Lung (tissue), 12 donors: ENCODE data around the gene ITGA11. TPM values are rescaled to one million over a fixed set of nuclear protein-coding genes. Genes with fewer than 3 reads are reported as not detected.

Experiments
- ATAC-seq: fragments of 200-7000 bp; cut with Tn5 transposase; one replicate; pipeline ENCODE4 v1.9.1; 2020; ENCODE audit warnings: moderate number of reproducible peaks; ENCODE audit not compliant: insufficient read depth, low FRiP score
- DNase-seq, 3 donors: peaks; one replicate each; pipeline ENCODE4 v3.0.0-alpha.2; 2013 to 2017
- H3K27ac ChIP-seq, 2 donors: one replicate each; pipeline ENCODE4 v1.5.1; 2013; ENCODE audit warnings: mild to moderate bottlenecking in 2 of 2, moderate library complexity in 2 of 2, control low read depth in 1 of 2, inconsistent platforms in 1 of 2, low read depth in 1 of 2, low read length in 1 of 2
- H3K27me3 ChIP-seq, 3 donors: one replicate each; pipeline ENCODE4 v1.5.1; 2013; ENCODE audit warnings: low read length in 2 of 3; ENCODE audit not compliant: control insufficient read depth in 3 of 3, insufficient read depth in 3 of 3
- H3K36me3 ChIP-seq, 4 donors: one replicate each; pipeline ENCODE4 v1.5.1; 2013; ENCODE audit warnings: low read length in 4 of 4, mild to moderate bottlenecking in 1 of 4, moderate library complexity in 1 of 4; ENCODE audit not compliant: control insufficient read depth in 4 of 4, insufficient read depth in 4 of 4
- H3K4me1 ChIP-seq, 5 donors: one replicate each; pipeline ENCODE4 v1.5.1; 2013; ENCODE audit warnings: low read length in 5 of 5, mild to moderate bottlenecking in 2 of 5, moderate library complexity in 1 of 5; ENCODE audit not compliant: control insufficient read depth in 5 of 5, insufficient read depth in 5 of 5
- H3K4me3 ChIP-seq: one replicate; pipeline ENCODE4 v1.5.1; 2013; ENCODE audit warnings: mild to moderate bottlenecking, control low read depth, moderate library complexity
- H3K9ac ChIP-seq, 2 donors: one replicate each; pipeline ENCODE4 v1.5.1; 2013; ENCODE audit warnings: low read length in 2 of 2, control low read depth in 1 of 2; ENCODE audit not compliant: insufficient read depth in 1 of 2
- H3K9me3 ChIP-seq, 4 donors: one replicate each; pipeline ENCODE4 v1.5.1; 2013; ENCODE audit warnings: low read length in 3 of 4, mild to moderate bottlenecking in 1 of 4, moderate library complexity in 1 of 4; ENCODE audit not compliant: control insufficient read depth in 4 of 4, insufficient read depth in 3 of 4
- WGBS, 2 donors: extraction: QIAGEN DNeasy Blood & Tissue Kit; methylation state at CpG; one replicate each; pipeline ENCODE4 v1.1.7; 2013; 5-methylcytosine and 5-hydroxymethylcytosine counted together
- polyA plus RNA-seq, 2 donors: library from polyadenylated mRNA; stranded (reverse); fragments of 200-250 nt; gene quantifications; one replicate each; pipeline ENCODE4 v1.2.1, GENCODE V29; 2013
- total RNA-seq, 2 donors: library from RNA; depleted of rRNA in 1 of 2; stranded (reverse); fragments of >200 nt in 1 of 2; gene quantifications; one replicate each; pipeline ENCODE4 v1.2.1, GENCODE V29; 2014 to 2021
- TF ChIP-seq, protein P1 (sequence below): IDR thresholded peaks from 2 replicates; pipeline ENCODE4 v1.5.1; 2012; ENCODE audit warnings: mild to moderate bottlenecking; ENCODE audit errors: control extremely low read depth, extremely low read depth
- donor health status: control.
- donor health status: control.
- donor health status: Bipolar disorder and iron deficiency.
- donor health status: healthy.
- donor health status: DM: yes; HTN: yes; CAD: no.

Gene ITGA11
- total and polyA plus RNA-seq, 4 donors, result 0.35 to 1.8 (median 1.0) TPM

DNA sequence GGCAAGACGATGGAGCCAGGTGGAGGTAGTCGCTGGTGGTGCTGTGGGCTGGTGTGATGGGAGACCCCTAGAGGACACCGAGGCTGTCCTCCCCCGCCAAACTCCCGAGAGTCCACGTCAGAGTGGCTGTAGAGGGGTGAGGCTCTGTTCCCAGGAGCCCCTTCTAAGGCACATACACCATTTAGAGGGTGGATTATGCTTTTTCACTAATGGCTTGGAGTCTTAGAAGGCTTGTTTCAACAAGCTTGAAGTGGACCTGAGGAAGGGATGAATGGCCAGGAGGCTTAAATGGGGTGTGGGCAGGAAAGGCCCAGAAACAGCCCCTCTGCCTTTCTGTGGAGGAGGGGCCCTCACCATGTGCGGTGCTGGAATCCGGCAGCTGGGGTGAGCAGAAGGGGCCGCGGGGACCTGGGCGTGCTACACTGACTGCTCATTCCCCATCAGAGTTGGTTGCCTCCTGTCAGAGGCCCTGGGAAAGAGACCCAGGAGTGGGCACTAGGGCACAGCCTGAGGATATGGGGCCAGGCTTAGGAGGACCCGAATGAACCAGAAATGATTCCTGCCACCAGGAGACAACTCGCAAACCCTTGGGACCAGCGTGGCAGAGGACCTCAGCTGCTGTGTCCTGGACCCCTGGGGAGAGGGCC, 88.3 kb downstream of the ITGA11 start:
- Histone ChIP-seq H3K4me3 (no peak overlapping the region), H3K27ac (no peak overlapping the region), H3K9ac (no peak overlapping the region), H3K4me1 (peaks cover 0 to 4% (median 0%) of the 10 kb centered on the region in 5 donors), H3K27me3 (no peaks in the 10 kb centered on the region), H3K36me3 (no peaks in the 10 kb centered on the region), H3K9me3 (peaks cover 0 to 2% (median 0%) of the 10 kb centered on the region in 4 donors)
- TF ChIP-seq, protein P1, sequence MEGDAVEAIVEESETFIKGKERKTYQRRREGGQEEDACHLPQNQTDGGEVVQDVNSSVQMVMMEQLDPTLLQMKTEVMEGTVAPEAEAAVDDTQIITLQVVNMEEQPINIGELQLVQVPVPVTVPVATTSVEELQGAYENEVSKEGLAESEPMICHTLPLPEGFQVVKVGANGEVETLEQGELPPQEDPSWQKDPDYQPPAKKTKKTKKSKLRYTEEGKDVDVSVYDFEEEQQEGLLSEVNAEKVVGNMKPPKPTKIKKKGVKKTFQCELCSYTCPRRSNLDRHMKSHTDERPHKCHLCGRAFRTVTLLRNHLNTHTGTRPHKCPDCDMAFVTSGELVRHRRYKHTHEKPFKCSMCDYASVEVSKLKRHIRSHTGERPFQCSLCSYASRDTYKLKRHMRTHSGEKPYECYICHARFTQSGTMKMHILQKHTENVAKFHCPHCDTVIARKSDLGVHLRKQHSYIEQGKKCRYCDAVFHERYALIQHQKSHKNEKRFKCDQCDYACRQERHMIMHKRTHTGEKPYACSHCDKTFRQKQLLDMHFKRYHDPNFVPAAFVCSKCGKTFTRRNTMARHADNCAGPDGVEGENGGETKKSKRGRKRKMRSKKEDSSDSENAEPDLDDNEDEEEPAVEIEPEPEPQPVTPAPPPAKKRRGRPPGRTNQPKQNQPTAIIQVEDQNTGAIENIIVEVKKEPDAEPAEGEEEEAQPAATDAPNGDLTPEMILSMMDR, result no peak
- 90 to 92% methylated on average over 14 of the region's 14 CpGs for WGBS, 2 donors
- ATAC-seq (no peak), DNase-seq (no peak)

DNA sequence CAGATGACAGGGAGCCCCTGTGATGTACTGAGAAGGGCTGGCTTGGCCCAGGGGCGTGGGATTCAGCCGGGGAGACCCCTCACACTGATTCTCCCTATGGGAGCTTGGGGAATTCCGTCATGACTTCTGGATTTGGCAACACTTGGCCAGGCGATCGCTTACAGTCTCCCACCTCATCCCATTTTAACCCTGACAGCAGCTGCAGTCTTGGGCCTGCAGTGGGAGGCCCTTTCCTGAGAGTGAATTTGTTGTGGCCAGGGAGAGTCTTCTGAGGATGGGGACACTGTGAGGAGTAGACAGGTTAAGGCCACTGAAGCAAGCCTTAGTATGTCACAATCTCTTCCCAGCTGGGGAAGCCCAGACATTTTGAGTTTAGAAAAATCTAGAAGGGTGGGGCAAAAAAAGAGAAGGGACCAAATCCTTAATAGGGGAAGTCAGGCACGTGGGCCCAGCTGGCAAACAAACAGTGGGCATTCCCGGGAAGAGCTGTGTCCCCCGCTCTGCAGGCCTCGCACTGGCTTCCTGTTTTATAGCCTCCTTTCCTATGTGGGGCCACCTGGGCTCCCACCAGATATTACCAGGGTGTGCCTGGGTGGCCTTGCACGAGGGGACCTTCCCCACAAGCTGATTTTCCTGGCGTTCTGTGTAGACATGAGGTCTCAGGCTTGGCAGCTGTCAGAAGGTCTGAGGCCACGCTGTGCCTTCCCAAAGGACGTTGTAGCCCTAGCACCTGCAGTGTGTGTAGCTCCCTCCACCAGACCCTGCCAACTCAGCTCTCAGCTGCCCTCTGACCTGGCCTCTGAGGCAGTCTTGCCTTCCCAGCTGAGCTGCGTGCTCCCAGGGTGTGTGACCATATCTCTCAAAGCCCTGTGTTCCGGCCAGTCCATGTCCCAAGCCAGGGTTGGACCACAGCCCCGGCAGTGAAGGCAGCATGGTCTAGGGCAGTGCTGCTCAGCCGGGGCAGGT, 89.9 kb downstream of the ITGA11 start:
- H3K4me1 ChIP-seq, result peaks cover 0 to 4% (median 0%) of the 10 kb centered on the region in 5 donors
- TF ChIP-seq, protein P1, result no peak
- H3K4me3 ChIP-seq, result no peak overlapping the region
- H3K27ac ChIP-seq, result no peak overlapping the region
- no peaks in the 10 kb centered on the region for H3K36me3 ChIP-seq
- WGBS, 2 donors, result 62 to 68% methylated on average over 17 of the region's 17 CpGs
- no peaks in the 10 kb centered on the region for H3K27me3 ChIP-seq
- peaks cover 0 to under 1% (median 0%) of the 10 kb centered on the region in 4 donors for H3K9me3 ChIP-seq
- no peak overlapping the region for H3K9ac ChIP-seq
- peak in 2 of 3 donors; percentile 18 to 48 for DNase-seq
- no peak for ATAC-seq

DNA sequence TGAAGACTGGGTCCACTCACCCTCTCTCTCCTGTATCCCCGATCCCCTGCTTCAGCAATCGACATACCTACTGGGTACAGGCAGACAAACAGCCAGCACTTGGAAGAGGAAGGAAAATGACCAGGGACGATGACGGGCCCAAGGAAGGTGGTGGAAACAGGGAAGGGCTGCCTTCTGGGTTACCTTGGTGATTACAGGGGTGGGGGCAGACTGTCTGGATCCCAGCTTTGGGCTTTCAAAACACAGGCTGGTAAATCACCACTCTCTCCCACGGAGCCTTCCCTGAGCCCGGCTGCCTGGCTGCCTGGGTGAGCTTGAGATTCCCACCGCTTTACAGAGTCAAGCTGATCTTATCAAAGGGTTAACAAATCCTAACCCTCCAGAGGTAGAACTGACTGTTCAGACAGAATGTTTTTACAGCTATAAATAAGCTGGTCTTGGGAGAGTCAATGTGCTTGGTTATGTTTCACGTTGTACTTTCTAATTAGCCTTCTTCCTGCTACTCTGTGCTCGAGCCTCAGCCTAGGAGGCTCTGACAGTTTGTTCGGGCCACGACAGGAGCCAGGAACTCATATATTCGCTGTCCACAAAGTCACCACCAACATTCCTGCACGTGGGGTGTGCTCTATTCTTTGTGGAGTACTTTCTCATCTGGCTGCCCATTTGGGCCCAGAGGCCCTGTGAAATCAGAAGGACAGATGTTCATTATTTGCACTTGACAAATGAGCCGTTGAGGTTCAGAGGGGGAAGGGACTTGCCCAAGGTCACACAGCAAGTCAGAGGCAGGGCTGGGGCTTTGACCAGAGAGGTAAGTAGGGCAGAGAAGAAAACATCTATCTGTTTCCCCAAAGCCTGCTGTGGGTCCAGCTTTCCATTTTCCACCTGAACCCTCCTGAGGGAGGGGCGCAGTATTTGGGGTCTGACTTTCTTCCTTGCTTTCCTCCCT, 91.0 kb downstream of the ITGA11 start:
- H3K9me3 ChIP-seq, result peaks cover 0 to 3% (median 0%) of the 10 kb centered on the region in 4 donors
- no peak for ATAC-seq
- TF ChIP-seq, protein P1, result no peak
- H3K27me3 ChIP-seq, result no peaks in the 10 kb centered on the region
- H3K27ac ChIP-seq, result no peak overlapping the region
- 73 to 83% methylated on average over 15 of the region's 15 CpGs for WGBS, 2 donors
- H3K36me3 ChIP-seq, result no peaks in the 10 kb centered on the region
- DNase-seq, result no peak
- no peak overlapping the region for H3K9ac ChIP-seq
- peaks cover 0 to 4% (median 0%) of the 10 kb centered on the region in 5 donors for H3K4me1 ChIP-seq
- no peak overlapping the region for H3K4me3 ChIP-seq
